IMR-90 (cell line): ENCODE results near the gene SLC25A24. TPM values are rescaled to one million over a fixed set of nuclear protein-coding genes. Genes with fewer than 3 reads are reported as not detected.

ENCODE experiments used
- ATAC-seq: fragments of 200-7000 bp; cut with Tn5 transposase; 2 replicates; pipeline ENCODE4 v1.9.1; 2020; ENCODE audit warnings: low read depth, mild to moderate bottlenecking, moderate library complexity
- BruUV-seq: library from RNA; stranded (reverse); fragments of 400-500 nt; replicated peaks from 2 replicates; lab custom pipeline; 2021; lab: Mats Ljungman, UMichigan
- CTCF ChIA-PET: fragments of 300-600 bp; formaldehyde crosslinking; extraction: SDS; loops from one replicate; lab custom pipeline; 2021; ENCODE audit warnings: antibody characterized with exemption; lab: Yijun Ruan, JAX
- POLR2A ChIA-PET: fragments of 300-600 bp; sonication (Branson Sonifier 250); formaldehyde crosslinking; loops from one replicate; lab custom pipeline; 2022; ENCODE audit warnings: antibody characterized with exemption; ENCODE audit not compliant: unreplicated experiment; lab: Charles Lee
- DNase-seq: peaks from one replicate; pipeline ENCODE4 v3.0.0; 2013
- H2AFZ ChIP-seq: replicated peaks from 2 replicates; pipeline ENCODE3; 2013; ENCODE audit warnings: low read length, mild to moderate bottlenecking; ENCODE audit not compliant: poor library complexity
- H2AK5ac ChIP-seq: 2 replicates; pipeline ENCODE4 v1.6.1; 2013; ENCODE audit warnings: low read depth, low read length, inconsistent platforms
- H2AK9ac ChIP-seq: replicated peaks from 2 replicates; pipeline ENCODE3; 2013; ENCODE audit warnings: mild to moderate bottlenecking, low read depth, low read length, moderate library complexity; ENCODE audit not compliant: poor library complexity
- H2BK120ac ChIP-seq: 2 replicates; pipeline ENCODE4 v1.6.1; 2013; ENCODE audit warnings: low read depth, low read length, inconsistent platforms
- H2BK15ac ChIP-seq: 3 replicates; pipeline ENCODE4 v1.6.1; 2013; ENCODE audit warnings: low read depth, low read length, inconsistent platforms
- H2BK20ac ChIP-seq: 2 replicates; pipeline ENCODE4 v1.6.1; 2013; ENCODE audit warnings: low read depth, mild to moderate bottlenecking, inconsistent platforms, low read length, moderate library complexity
- H2BK5ac ChIP-seq: 2 replicates; pipeline ENCODE4 v1.6.1; 2013; ENCODE audit warnings: mild to moderate bottlenecking, low read depth, low read length, inconsistent platforms; ENCODE audit not compliant: poor library complexity, severe bottlenecking
- H3K14ac ChIP-seq: replicated peaks from 2 replicates; pipeline ENCODE4 v1.6.1; 2013; ENCODE audit warnings: low read depth, low read length, inconsistent platforms
- H3K18ac ChIP-seq: 2 replicates; pipeline ENCODE4 v1.6.1; 2013; ENCODE audit warnings: low read depth, low read length, control low read depth
- H3K23ac ChIP-seq: 2 replicates; pipeline ENCODE4 v1.6.1; 2013; ENCODE audit warnings: low read depth, low read length, inconsistent platforms
- H3K27ac ChIP-seq: 2 replicates; pipeline ENCODE4 v1.5.1; 2013; ENCODE audit warnings: mild to moderate bottlenecking, control low read depth, low read length; ENCODE audit not compliant: insufficient read depth
- H3K27me3 ChIP-seq: 2 replicates; pipeline ENCODE4 v1.6.1; 2013; ENCODE audit warnings: low read length; ENCODE audit not compliant: control insufficient read depth, insufficient read depth
- H3K36me3 ChIP-seq: 2 replicates; pipeline ENCODE4 v1.6.1; 2013; ENCODE audit warnings: low read length, mixed read lengths; ENCODE audit not compliant: control insufficient read depth, insufficient read depth
- H3K4ac ChIP-seq: 2 replicates; pipeline ENCODE4 v1.6.1; 2013; ENCODE audit warnings: low read depth, low read length, inconsistent platforms
- H3K4me1 ChIP-seq: 2 replicates; pipeline ENCODE4 v1.6.1; 2013; ENCODE audit warnings: low read length, mixed read lengths; ENCODE audit not compliant: control insufficient read depth, insufficient read depth
- H3K4me2 ChIP-seq: 2 replicates; pipeline ENCODE4 v1.6.1; 2013; ENCODE audit warnings: low read depth, mild to moderate bottlenecking, control low read depth, low read length, moderate library complexity
- H3K4me3 ChIP-seq: 2 replicates; pipeline ENCODE4 v1.5.1; 2013; ENCODE audit warnings: low read depth, mild to moderate bottlenecking, control low read depth, low read length, moderate library complexity; ENCODE audit not compliant: insufficient read depth
- H3K56ac ChIP-seq: 2 replicates; pipeline ENCODE4 v1.6.1; 2013; ENCODE audit warnings: low read length, inconsistent platforms; ENCODE audit not compliant: insufficient read depth; ENCODE audit errors: extremely low read depth
- H3K79me1 ChIP-seq, 2 experiments: 2 replicates each; pipeline ENCODE4 v1.6.1; 2013; ENCODE audit warnings: low read length in 2 of 2, inconsistent platforms in 1 of 2, low read depth in 1 of 2
- H3K9ac ChIP-seq: 2 replicates; pipeline ENCODE4 v1.6.1; 2013; ENCODE audit warnings: low read depth, low read length, control low read depth
- H3K9me1 ChIP-seq: 2 replicates; pipeline ENCODE4 v1.6.1; 2013; ENCODE audit warnings: low read length, inconsistent platforms; ENCODE audit not compliant: insufficient read depth
- H3K9me3 ChIP-seq: 2 replicates; pipeline ENCODE4 v1.6.1; 2013; ENCODE audit warnings: low read length; ENCODE audit not compliant: control insufficient read depth, insufficient read depth
- H4K20me1 ChIP-seq: 2 replicates; pipeline ENCODE4 v1.6.1; 2013; ENCODE audit warnings: low read length, inconsistent platforms; ENCODE audit not compliant: insufficient read depth
- H4K5ac ChIP-seq: 2 replicates; pipeline ENCODE4 v1.6.1; 2013; ENCODE audit warnings: mild to moderate bottlenecking, low read depth, low read length, control low read depth
- H4K8ac ChIP-seq, 2 experiments: 2 replicates each; pipeline ENCODE4 v1.6.1; 2013; ENCODE audit warnings: low read depth in 2 of 2, low read length in 2 of 2, control low read depth in 1 of 2, inconsistent platforms in 1 of 2
- H4K91ac ChIP-seq: 2 replicates; pipeline ENCODE4 v1.6.1; 2013; ENCODE audit warnings: low read depth, low read length, inconsistent platforms; ENCODE audit not compliant: insufficient read depth
- BHLHE40 ChIP-seq: fragments of 150-350 bp; IDR thresholded peaks from 2 replicates; pipeline ENCODE4 v1.6.1; 2016; ENCODE audit warnings: mild to moderate bottlenecking, low read depth, low read length
- CEBPB ChIP-seq: IDR thresholded peaks from 2 replicates; pipeline ENCODE4 v1.6.1; 2012; ENCODE audit warnings: low read depth, low read length, improper control_type of control experiment
- CHD1 ChIP-seq: IDR thresholded peaks from 2 replicates; pipeline ENCODE4 v1.6.1; 2012; ENCODE audit warnings: low read depth, low read length, improper control_type of control experiment
- FOS ChIP-seq: fragments of 150-350 bp; IDR thresholded peaks from 2 replicates; pipeline ENCODE4 v1.6.1; 2016; ENCODE audit warnings: low read depth, low read length
- MAFK ChIP-seq: IDR thresholded peaks from 2 replicates; pipeline ENCODE4 v1.6.1; 2012; ENCODE audit warnings: low read depth, low read length, improper control_type of control experiment
- MAZ ChIP-seq: IDR thresholded peaks from 2 replicates; pipeline ENCODE4 v1.6.1; 2012; ENCODE audit warnings: low read depth, mild to moderate bottlenecking, low read length, improper control_type of control experiment, moderate library complexity, borderline replicate concordance
- MXI1 ChIP-seq: IDR thresholded peaks from 2 replicates; pipeline ENCODE4 v1.6.1; 2012; ENCODE audit warnings: low read depth, mild to moderate bottlenecking, low read length, moderate library complexity, borderline replicate concordance
- NFE2L2 ChIP-seq: fragments of 150-350 bp; IDR thresholded peaks from 2 replicates; pipeline ENCODE4 v1.6.1; 2016; ENCODE audit warnings: low read depth, mild to moderate bottlenecking, low read length
- POLR2A ChIP-seq: IDR thresholded peaks from 2 replicates; pipeline ENCODE4 v1.6.1; 2012; ENCODE audit warnings: mild to moderate bottlenecking, low read depth, low read length
- RAD21 ChIP-seq: IDR thresholded peaks from 2 replicates; pipeline ENCODE4 v1.6.1; 2012; ENCODE audit warnings: low read length, improper control_type of control experiment
- RCOR1 ChIP-seq: IDR thresholded peaks from 2 replicates; pipeline ENCODE4 v1.6.1; 2012; ENCODE audit warnings: mild to moderate bottlenecking, low read length, improper control_type of control experiment; ENCODE audit not compliant: insufficient replicate concordance
- RFX5 ChIP-seq: IDR thresholded peaks from 2 replicates; pipeline ENCODE4 v1.8.0; 2012; ENCODE audit warnings: low read depth, mild to moderate bottlenecking, low read length, moderate library complexity
- SMC3 ChIP-seq: fragments of 150-350 bp; IDR thresholded peaks from 2 replicates; pipeline ENCODE4 v1.6.1; 2016; ENCODE audit warnings: low read depth, mild to moderate bottlenecking, antibody characterized with exemption, low read length, moderate library complexity
- WGBS, 2 experiments: methylation state at CpG; one replicate each; pipeline versions ENCODE4 v1.1.5 to v1.1.7; 2013; ENCODE audit warnings: missing lambda C conversion rate in 2 of 2; ENCODE audit not compliant: insufficient read length in 1 of 2; ENCODE audit errors: extremely low coverage in 2 of 2; 5-methylcytosine and 5-hydroxymethylcytosine counted together
- dilution Hi-C: fragments of 300-500 bp; cut with HindIII; formaldehyde crosslinking; loops from one replicate; pipeline ENCODE4 v1.14.3; 2018; ENCODE audit warnings: low sequenced_read_pairs; ENCODE audit not compliant: unreplicated experiment
- in situ Hi-C: fragments of 300-500 bp; cut with MboI; formaldehyde crosslinking; loops from 3 replicates; pipeline ENCODE4 v1.14.3; 2019; ENCODE audit warnings: low sequenced_read_pairs, inconsistent platforms, mixed read lengths
- intact Hi-C: fragments of 100-400 bp; cut with micrococcal nuclease; formaldehyde crosslinking; loops from 2 replicates; pipeline ENCODE4 v1.10.0; 2022
- polyA plus RNA-seq, 3 experiments: library from polyadenylated mRNA; depleted of rRNA; stranded (reverse); fragments of >200 nt; gene quantifications; 2 replicates each; pipeline ENCODE4 v1.2.3, GENCODE V29; 2012; ENCODE audit warnings: low replicate concordance in 1 of 3
- total RNA-seq: library from RNA; depleted of rRNA; stranded (reverse); fragments of >200 nt; gene quantifications from 2 replicates; pipeline ENCODE4 v1.2.3, GENCODE V29; 2012
- TF ChIP-seq, protein P1 (sequence below): fragments of 150-350 bp; IDR thresholded peaks from 2 replicates; pipeline ENCODE4 v1.6.1; 2017; ENCODE audit warnings: mild to moderate bottlenecking, antibody characterized with exemption, low read length, low read depth
- TF ChIP-seq, protein P2 (sequence below): conservative IDR thresholded peaks from 2 replicates; pipeline ENCODE4 v1.5.1; 2012; ENCODE audit warnings: mild to moderate bottlenecking, low read depth, low read length, improper control_type of control experiment
- TF ChIP-seq, protein P3 (sequence below): fragments of 150-350 bp; IDR thresholded peaks from 2 replicates; pipeline ENCODE4 v1.6.1; 2016; ENCODE audit warnings: low read depth, mild to moderate bottlenecking, low read length, moderate library complexity, borderline replicate concordance

SLC25A24 gene
- total and polyA plus RNA-seq, 2 of the 4 experiments (the other 2 are of a cell fraction): 19.4 to 20.4 TPM

DNA sequence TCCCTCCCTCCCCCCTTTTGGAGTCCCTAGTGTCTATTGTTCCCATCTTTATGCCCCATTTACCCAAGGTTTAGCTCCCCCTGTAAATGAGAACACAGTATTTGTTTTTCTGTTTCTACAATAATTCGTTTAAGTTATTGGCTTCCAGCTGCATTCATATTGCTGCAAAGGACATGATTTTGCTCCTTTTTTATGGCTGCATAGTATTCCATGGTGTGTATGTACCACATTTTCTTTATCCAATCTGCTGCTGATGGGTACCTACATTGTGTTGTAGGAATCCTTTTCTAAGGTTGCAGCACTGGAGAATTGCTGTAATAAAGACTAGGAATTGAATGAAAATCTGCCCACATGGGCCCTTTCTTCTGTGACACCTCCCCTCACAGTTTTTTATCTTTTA is 6.8 kb downstream of the SLC25A24 start:
- ChIA-PET POLR2A (no interaction called here), CTCF (interaction anchor here (0.6 kb wide), 1 partner anchor 22 kb away, joined by 3 read pairs; no protein-coding TSS in a partner anchor)
- H3K27ac ChIP-seq: no peak overlapping the region
- peaks cover 22% of the 10 kb centered on the region for H3K36me3 ChIP-seq
- peaks cover 10 to 58% of the 10 kb centered on the region in 2 experiments for H3K79me1 ChIP-seq
- H3K4me3 ChIP-seq: no peak overlapping the region
- no peaks in the 10 kb centered on the region; the same call in 1 of the 2 replicates for H3K4me1 ChIP-seq
- no peak overlapping the region for H2BK120ac ChIP-seq
- no peak overlapping the region for H3K23ac ChIP-seq
- ATAC-seq: no peak
- no peaks in the 10 kb centered on the region for H3K9me3 ChIP-seq
- no peak overlapping the region for H4K91ac ChIP-seq
- H3K18ac ChIP-seq: no peak overlapping the region
- no TSS peak for BruUV-seq
- H4K8ac ChIP-seq: no peak overlapping the region
- dilution Hi-C loops (no loop called here), in situ Hi-C loops (no loop called here), intact Hi-C loops (no loop called here)
- no peak overlapping the region for H3K56ac ChIP-seq
- H2AFZ ChIP-seq: no peak overlapping the region
- WGBS, 2 experiments: no CpG with 5 or more reads among the region's 1 CpG
- no peak overlapping the region for H3K4me2 ChIP-seq
- no peak overlapping the region for H2BK15ac ChIP-seq
- no peak overlapping the region for H2BK20ac ChIP-seq
- peaks cover 7% of the 10 kb centered on the region; the same call in 1 of the 2 replicates for H3K9me1 ChIP-seq
- H3K14ac ChIP-seq: no peak overlapping the region
- TF ChIP-seq CEBPB (no peak), MAFK (no peak), SMC3 (no peak), MAZ (no peak), RCOR1 (no peak), BHLHE40 (no peak), CHD1 (no peak), FOS (no peak), NFE2L2 (no peak), RAD21 (no peak), POLR2A (no peak), MXI1 (no peak), RFX5 (no peak)
- TF ChIP-seq, protein P1, sequence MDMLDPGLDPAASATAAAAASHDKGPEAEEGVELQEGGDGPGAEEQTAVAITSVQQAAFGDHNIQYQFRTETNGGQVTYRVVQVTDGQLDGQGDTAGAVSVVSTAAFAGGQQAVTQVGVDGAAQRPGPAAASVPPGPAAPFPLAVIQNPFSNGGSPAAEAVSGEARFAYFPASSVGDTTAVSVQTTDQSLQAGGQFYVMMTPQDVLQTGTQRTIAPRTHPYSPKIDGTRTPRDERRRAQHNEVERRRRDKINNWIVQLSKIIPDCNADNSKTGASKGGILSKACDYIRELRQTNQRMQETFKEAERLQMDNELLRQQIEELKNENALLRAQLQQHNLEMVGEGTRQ: no peak
- TF ChIP-seq, protein P2, sequence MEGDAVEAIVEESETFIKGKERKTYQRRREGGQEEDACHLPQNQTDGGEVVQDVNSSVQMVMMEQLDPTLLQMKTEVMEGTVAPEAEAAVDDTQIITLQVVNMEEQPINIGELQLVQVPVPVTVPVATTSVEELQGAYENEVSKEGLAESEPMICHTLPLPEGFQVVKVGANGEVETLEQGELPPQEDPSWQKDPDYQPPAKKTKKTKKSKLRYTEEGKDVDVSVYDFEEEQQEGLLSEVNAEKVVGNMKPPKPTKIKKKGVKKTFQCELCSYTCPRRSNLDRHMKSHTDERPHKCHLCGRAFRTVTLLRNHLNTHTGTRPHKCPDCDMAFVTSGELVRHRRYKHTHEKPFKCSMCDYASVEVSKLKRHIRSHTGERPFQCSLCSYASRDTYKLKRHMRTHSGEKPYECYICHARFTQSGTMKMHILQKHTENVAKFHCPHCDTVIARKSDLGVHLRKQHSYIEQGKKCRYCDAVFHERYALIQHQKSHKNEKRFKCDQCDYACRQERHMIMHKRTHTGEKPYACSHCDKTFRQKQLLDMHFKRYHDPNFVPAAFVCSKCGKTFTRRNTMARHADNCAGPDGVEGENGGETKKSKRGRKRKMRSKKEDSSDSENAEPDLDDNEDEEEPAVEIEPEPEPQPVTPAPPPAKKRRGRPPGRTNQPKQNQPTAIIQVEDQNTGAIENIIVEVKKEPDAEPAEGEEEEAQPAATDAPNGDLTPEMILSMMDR: no peak
- TF ChIP-seq, protein P3, sequence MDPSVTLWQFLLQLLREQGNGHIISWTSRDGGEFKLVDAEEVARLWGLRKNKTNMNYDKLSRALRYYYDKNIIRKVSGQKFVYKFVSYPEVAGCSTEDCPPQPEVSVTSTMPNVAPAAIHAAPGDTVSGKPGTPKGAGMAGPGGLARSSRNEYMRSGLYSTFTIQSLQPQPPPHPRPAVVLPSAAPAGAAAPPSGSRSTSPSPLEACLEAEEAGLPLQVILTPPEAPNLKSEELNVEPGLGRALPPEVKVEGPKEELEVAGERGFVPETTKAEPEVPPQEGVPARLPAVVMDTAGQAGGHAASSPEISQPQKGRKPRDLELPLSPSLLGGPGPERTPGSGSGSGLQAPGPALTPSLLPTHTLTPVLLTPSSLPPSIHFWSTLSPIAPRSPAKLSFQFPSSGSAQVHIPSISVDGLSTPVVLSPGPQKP: no peak
- H2BK5ac ChIP-seq: no peak overlapping the region
- no peak for DNase-seq
- H3K9ac ChIP-seq: no peak overlapping the region
- no peak overlapping the region for H3K4ac ChIP-seq
- peaks cover 48% of the 10 kb centered on the region; the same call in 1 of the 2 replicates for H4K20me1 ChIP-seq
- no peak overlapping the region for H4K5ac ChIP-seq
- no peak overlapping the region for H2AK5ac ChIP-seq
- no peaks in the 10 kb centered on the region for H3K27me3 ChIP-seq
- no peak overlapping the region for H2AK9ac ChIP-seq
